Esophagus squamous epithelium (tissue), 4 donors: ENCODE data around the gene RERE.

ENCODE experiments used
- POLR2A ChIP-seq, 4 donors: fragments of 450-650 bp; IDR thresholded peaks; one replicate each; pipeline ENCODE4 v1.6.1; 2017; ENCODE audit warnings: antibody characterized with exemption in 4 of 4, mild to moderate bottlenecking in 4 of 4, moderate library complexity in 3 of 4
- TF ChIP-seq, protein P1 (sequence below), 6 experiments: fragments of 450-650 bp in 4 of 6; fragments of 200-600 bp in 2 of 6; sonication (generic) in 2 of 6; IDR thresholded peaks; one replicate each; pipeline ENCODE4 v1.5.1; 2016 to 2019; ENCODE audit warnings: antibody characterized with exemption in 6 of 6, mild to moderate bottlenecking in 4 of 6, moderate library complexity in 4 of 6

DNA sequence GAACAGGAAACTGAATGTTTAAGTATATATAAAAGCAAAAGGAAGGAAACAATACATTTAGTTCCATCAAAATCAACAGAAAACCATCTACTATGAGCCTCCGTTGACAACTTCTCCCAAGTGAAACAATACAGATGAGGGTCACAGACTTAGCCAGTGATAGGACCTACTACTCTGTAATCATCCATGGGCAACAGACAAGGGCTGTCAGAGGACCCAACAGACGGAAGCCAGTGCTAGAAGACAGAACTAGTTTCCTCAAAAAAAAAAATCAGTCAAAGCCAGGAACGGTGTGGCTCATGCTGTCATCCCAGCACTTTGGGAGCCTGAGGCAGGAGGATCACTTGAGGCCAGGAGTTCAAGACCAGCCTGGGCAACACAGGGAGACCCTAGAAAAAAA, 20.6 kb downstream of the RERE start:
- TF ChIP-seq, protein P1, sequence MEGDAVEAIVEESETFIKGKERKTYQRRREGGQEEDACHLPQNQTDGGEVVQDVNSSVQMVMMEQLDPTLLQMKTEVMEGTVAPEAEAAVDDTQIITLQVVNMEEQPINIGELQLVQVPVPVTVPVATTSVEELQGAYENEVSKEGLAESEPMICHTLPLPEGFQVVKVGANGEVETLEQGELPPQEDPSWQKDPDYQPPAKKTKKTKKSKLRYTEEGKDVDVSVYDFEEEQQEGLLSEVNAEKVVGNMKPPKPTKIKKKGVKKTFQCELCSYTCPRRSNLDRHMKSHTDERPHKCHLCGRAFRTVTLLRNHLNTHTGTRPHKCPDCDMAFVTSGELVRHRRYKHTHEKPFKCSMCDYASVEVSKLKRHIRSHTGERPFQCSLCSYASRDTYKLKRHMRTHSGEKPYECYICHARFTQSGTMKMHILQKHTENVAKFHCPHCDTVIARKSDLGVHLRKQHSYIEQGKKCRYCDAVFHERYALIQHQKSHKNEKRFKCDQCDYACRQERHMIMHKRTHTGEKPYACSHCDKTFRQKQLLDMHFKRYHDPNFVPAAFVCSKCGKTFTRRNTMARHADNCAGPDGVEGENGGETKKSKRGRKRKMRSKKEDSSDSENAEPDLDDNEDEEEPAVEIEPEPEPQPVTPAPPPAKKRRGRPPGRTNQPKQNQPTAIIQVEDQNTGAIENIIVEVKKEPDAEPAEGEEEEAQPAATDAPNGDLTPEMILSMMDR (IDR thresholded peaks at IDR 0.05) = no peak
- no peak for TF ChIP-seq POLR2A (IDR thresholded peaks at IDR 0.05)
